GM19025 (cell line): Measurements from ENCODE around the gene ZNF227.
"Not testable (repeated sequence)": the region's sequence is repeated elsewhere in the genome, so short reads cannot be mapped to it uniquely, and the experiment has no call there.

Source experiments
- ATAC-seq: cut with Tn5 transposase; IDR thresholded peaks from one replicate; pipeline ENCODE4 v1.9.1; 2021; ENCODE audit warnings: mild to moderate bottlenecking, low read depth, moderate library complexity; ENCODE audit not compliant: unreplicated experiment

The ZNF227 gene

DNA sequence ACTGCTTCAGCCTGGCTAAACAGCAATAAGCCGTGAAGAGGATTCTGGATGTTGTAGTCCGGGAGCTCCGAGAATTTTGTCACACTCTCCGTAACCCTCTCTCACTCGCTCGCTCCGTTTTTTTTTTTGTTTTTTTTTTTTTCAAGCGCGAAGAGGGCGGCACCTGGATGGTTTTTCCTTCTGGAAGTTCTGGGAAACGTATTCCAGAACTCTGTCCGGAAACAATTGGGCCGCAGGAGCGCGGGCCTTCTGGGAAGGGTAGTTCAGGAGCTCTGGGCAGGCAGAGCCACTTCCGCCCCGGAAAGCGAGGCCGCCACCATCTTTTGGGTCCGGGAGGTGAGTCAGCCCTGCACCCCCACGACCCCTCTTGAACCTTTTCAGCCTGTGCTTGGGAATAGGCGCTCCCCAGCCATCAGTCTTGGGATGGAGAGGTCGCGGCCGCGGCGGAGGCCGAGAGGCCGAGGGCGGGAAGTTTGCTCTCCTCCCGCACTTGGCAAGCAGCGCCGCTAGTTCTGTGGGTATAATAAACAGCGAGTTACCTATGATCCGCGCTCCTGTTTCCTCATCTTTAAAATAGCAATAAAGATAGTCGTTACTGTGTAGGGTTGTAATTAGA, at the start of gene ZNF227:
TSS of gene ZNF227 (plus strand) at position 283 of the 616 bp plus-strand sequence. CDS start 5,261 bp downstream, outside the sequence.
- ATAC-seq: peak; percentile 78

DNA sequence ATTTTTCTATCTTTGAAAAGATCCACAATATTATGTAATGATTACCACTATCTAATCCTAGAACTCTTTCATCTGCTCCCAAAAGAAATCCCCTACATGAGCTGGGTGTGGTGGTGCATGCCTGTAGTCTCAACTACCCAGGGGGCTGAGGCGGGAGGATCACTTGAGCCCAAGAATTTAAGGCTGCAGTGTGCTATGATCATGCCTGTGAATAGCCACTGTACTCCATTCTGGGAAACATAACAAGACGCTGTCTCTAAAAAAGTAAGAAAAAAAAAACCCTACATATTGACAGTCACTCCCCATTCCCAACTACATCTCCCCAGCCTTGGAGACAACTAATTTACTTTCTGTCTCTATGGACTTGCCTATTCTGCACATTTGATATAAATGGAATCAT, 48.5 kb upstream of the ZNF227 start:
- no peak for ATAC-seq

DNA sequence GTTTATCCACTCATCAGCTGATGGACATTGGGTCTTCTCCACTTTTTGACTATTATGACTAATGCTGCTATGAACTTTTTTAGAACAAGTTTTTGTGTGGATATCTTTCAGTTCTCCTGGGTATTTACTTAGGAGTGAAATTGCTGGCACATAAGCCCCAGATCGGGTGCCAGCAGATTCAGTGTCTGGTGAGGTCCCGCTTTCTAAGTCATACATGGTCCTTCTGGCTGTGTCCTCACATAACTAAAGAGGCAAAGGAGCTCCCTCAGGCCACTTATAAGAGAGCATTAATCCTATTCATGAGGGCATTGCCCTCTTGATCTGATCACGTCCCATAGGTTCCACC, 48.0 kb upstream of the ZNF227 start:
- peak; percentile 10 for ATAC-seq

DNA sequence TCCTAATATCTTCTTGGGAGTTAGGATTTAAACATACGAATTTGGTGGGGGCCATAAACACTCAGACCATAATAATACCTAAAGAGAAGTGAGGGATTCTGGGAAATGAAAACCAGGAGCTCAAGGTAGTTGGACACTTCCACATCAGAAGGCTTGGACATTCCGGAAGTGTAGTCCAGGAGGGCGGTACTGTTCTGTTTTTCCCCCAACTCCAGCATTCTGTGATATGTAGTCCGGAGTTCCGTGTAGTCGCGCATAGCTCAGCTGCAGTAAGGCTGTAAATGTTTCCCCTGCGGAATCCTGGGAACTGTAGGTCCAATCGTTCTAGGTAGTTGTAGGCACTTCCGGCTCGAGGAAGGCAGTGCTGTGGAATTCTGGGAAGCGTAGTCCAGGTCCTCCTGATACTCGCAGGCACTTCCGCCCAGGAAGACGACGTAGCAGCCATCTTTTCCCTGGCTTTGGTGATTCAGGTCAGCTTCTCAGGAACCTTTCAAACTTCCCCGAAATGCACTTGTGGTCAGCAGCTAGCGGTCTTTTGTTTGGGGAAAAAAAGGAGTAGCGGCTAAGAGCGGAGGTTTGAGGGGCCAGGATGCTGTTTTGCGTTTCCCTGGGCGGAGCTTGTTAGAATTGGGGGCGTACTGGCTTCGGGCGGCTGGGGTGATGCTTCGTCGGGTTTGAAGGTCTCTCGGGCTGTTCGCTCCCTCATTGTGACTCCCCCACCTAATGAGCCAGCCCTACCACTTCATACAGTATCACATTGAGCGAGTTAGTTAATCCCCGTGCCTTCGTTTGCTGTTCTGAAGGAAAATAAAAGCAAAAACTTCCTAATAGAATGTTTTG, 47.4 kb upstream of the ZNF227 start, which contains the start of gene ZNF226:
TSS of gene ZNF226 (plus strand) at position 428 of the 840 bp plus-strand sequence. CDS start 4,981 bp downstream, outside the sequence.
- peak; percentile 84 for ATAC-seq

DNA sequence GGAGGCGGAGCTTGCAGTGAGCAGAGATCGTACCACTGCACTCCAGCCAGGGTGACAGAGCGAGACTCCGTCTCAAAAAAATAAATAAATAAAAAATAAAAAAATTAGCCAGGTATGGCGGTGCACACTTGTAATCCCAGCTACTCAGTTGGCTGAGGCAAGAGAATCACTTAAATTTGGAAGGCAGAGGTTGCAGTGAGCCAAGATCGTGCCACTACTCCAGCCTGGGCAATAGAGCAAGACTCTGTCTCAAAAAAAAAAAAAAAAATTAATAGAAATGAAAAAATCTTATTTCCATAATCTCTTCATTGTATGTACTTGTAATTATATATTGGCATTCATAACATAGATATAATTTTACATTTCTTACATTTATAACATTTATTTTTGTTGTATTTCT, 41.7 kb upstream of the ZNF227 start:
- not testable (repeated sequence) for ATAC-seq

DNA sequence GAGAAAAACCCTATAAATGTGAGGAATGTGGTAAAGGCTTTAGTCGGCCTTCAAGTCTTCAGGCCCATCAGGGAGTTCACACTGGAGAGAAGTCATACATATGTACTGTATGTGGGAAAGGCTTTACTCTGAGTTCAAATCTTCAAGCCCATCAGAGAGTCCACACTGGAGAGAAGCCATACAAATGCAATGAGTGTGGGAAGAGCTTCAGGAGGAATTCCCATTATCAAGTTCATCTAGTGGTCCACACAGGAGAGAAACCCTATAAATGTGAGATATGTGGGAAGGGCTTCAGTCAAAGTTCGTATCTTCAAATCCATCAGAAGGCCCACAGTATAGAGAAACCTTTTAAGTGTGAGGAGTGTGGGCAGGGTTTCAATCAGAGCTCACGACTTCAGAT, 35.7 kb upstream of the ZNF227 start:
- no peak for ATAC-seq

DNA sequence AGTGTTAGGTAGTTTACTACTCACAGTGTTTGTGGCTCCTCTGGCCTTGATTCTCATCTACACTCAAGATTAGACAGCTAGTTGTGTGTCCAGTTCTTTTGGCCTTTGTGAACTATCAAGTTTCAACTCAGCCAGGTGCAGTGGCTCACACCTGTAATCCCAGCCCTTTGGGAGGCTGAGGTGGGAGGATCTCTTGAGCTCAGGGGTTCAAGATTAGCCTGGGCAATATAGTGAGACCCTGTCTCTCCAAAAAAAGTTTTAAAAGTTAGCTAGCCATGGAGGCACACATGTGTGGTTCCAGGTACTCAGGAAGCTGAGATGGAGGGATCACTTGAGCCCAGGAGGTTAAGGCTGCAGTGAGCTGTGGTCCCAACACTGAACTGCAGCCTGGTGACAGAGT, 31.4 kb upstream of the ZNF227 start:
- ATAC-seq: no peak

DNA sequence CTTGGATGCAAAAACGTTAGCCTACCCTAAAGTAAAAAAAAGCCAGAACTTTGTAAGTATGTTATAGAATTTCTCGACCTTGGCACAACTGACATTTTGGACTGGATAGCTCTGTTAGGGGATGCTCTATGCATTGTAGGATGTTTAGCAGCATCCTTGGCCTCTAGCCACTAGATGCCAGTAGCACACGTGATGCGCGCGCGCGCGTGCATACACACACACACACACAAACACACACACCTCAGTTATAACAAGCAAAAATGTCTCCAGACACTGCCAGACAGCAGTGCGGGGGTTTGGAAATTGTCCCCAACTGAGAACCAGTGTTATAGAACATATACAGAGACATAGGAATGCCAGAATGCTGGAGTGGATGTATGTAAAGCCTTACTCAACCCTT, 30.2 kb upstream of the ZNF227 start:
- ATAC-seq: no peak

DNA sequence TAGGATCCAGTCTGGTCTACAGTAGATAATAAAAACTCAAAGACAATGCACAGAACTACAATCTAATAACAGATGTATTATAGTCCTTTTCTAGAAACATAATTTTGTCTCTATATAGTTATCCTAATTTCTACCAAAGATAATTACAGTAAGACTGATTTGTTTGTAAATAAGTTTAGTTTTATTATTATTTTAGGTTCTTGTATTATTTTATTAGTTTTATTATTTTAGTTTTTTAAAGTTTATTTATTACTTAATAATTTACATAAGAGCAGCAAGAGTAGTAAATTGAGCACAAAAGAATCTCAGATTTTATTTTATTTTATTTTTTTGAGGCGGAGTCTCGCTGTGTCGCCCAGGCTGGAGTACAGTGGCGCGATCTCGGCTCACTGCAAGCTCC, 22.3 kb upstream of the ZNF227 start:
- ATAC-seq: no peak

DNA sequence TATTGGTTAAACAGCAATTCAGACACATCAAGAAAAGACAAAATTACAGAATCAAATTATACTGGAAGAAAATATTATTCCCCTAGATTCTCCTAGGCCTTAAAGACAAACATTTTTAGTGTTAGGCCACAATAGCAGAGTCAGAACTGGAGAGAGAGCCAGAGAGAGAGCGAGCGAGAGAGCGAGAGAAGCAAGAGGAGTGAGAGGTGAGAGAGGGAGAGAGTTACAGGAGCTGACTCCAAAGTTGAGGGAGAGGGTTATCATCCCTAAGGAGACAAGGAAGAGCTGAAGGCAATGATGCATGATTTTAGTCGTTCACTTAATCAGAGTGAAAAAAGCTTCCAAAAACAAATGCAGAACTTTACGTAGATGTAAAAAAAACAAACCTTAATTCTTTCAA, 20.2 kb upstream of the ZNF227 start:
- ATAC-seq: no peak

DNA sequence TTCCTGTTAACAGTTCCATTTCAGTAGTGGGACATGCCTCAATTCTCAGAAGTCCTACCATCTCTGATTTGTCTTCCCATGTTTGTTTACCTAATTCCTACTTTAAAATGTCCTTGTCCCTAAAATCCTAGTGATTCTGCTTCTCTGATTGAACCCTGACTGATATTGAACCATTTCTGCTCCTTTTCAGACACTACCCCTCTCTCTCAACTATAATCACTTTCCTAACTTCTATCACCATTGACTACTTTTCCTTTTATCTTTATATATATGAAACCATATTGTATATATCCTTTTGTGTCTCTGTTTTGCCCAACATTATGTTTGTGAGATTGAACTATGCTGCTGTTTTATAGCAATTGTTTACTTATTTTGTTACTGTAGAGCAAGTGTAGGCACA, 15.6 kb upstream of the ZNF227 start:
- ATAC-seq: no peak

DNA sequence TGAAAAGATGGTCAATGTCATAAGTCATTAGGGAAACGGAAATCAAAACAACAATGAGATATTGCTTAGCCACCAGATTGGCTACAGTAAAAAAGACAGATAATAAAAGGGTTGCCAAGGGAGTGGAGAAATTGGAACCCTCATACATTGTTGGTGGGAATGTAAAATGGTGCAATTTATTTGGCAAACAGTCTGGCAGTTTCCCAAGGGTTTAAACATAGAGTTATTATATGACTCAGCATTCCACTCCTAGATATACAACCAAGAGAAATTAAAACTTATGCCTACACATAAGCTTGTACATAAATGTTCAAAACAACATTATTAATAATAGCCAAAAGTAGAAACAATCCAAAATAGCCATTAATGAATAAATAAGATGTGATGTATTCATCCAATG, 9.9 kb upstream of the ZNF227 start:
- ATAC-seq: no peak

DNA sequence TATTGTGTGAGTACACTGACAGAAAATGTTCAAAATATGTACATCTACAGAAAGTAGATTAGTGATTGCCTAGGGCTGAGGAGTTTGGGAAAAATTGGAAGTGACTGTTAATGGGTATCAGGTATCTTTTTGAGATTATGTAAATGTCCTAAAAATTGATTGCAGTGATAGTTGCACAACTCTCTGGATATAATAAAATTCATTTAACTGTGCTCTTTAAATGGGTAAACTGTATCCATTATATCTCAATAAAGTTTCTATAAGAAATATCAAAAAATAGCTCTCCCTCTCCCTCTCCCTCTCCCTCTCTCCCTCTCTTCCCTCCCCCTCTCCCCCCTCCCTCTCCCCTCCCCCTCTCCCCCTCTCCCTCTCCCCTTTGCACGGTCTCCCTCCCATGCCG, 9.4 kb upstream of the ZNF227 start:
- no peak for ATAC-seq

DNA sequence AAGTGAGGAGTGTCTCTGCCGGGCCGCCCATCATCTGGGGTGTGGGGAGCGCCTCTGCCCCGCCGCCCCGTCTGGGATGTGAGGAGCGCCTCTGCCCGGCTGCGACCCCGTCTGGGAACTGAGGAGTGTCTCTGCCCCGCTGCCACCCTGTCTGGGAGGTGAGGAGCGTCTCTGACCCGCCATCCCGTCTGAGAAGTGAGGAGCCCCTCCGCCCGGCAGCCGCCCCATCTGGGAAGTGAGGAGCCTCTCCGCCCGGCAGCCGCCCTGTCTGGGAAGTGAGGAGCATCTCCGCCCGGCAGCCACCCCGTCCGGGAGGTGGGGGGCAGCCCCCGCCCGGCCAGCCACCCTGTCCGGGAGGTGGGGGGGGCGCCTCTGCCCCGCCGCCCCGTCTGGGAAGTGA, 8.5 kb upstream of the ZNF227 start:
- ATAC-seq: not testable (repeated sequence)

DNA sequence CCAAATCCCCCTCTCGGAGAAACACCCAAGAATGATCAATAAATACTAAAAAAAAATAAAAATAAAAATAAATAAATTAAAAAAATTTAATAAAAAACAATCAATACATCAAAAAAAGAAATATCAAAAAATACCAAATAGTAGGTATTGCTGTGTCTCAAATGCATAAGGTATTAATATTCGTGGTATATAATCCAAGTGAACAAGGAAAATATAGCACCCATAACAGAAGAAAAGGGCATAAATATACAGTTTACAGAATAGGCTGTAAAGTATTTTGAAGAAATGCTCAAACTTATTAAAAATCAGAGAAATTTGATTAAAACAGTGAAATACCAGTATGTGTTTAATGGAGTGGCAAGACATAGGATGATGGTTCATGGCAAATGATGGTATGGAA, 7.6 kb upstream of the ZNF227 start:
- ATAC-seq: no peak

DNA sequence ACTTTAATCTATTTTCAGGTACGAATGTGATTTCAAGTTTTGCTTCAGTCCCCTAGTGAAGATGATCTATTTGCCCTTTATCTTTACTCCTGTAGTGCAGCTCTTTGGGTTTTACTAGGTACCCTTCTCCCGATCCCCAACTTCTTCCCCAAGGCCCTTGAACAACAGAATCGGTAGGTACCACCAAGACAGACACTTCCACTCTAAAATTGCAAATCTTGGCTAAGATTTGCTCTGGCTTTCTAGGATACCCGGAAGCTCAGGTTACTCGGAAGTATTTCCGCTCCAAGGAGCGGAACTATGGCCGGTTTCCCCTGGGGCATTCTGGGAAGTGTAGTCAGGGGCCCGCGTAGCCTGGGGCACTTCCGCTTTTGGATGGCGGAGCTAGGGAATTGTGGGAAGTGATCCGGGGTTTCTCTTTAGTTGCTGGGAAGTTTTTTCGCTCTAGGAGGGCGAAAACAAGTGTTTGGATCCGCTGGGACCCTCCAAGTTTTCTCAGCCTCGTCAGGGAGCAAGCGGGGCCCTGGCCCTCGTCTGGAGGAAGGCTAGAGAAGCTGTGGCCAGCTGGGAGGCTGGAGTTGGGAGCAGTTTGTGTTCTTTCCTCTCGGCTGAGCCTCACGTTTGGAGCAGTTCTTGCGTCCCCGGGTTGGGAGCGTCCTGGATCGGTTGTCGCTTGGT, 5.1 kb upstream of the ZNF227 start:
- peak; percentile 85 for ATAC-seq

DNA sequence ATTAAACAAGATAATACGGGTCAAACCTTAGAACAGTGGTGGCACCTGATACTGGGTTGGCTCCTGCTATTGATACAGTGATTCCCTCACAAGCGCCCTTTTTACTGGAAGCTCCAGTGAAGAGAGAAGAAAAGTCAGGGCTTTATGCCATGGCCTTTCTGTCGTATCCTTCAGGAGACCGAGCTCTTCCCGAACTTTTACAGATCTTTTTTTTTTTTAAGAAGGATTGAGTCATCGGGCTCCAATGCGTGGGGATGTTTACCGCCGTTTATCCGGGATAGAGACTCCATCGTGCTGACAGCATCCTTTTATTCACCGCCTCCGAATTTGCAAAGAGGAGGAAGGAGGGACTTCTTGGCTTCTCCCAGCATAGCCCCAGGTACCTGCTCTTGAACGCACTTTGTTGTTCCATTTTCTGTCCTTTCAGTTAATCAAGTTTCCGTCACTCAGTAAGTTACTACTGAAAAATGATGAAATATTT, 574 bp downstream of the ZNF227 start:
- no peak for ATAC-seq

DNA sequence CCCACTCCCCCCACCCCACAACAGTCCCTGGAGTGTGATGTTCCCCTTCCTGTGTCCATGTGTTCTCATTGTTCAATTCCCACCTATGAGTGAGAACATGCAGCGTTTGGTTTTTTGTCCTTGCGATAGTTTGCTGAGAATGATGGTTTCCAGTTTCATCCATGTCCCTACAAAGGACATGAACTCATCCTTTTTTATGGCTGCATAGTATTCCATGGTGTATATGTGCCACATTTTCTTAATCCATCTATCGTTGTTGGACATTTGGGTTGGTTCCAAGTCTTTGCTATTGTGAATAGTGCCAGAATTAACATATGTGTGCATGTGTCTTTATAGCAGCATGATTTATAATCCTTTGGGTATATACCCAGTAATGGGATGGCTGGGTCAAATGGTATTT, 7.6 kb downstream of the ZNF227 start:
- not testable (repeated sequence) for ATAC-seq

DNA sequence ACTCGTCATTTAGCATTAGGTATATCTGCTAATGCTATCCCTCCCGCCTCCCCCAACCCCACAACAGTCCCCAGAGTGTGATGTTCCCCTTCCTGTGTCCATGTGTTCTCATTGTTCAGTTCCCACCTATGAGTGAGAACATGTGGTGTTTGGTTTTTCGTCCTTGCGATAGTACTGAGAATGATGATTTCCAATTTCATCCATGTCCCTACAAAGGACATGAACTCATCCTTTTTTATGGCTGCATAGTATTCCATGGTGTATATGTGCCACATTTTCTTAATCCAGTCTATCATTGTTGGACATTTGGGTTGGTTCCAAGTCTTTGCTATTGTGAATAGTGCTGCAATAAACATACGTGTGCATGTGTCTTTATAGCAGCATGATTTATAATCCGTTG, 8.4 kb downstream of the ZNF227 start:
- ATAC-seq: not testable (repeated sequence)

DNA sequence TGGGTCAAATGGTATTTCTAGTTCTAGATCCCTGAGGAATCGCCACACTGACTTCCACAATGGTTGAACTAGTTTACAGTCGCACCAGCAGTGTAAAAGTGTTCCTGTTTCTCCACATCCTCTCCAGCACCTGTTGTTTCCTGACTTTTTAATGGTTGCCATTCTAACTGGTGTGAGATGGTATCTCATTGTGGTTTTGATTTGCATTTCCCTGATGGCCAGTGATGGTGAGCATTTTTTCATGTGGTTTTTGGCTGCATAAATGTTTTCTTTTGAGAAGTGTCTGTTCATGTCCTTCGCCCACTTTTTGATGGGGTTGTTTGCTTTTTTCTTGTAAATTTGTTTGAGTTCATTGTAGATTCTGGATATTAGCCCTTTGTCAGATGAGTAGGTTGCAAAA, 9.0 kb downstream of the ZNF227 start:
- ATAC-seq: not testable (repeated sequence)

DNA sequence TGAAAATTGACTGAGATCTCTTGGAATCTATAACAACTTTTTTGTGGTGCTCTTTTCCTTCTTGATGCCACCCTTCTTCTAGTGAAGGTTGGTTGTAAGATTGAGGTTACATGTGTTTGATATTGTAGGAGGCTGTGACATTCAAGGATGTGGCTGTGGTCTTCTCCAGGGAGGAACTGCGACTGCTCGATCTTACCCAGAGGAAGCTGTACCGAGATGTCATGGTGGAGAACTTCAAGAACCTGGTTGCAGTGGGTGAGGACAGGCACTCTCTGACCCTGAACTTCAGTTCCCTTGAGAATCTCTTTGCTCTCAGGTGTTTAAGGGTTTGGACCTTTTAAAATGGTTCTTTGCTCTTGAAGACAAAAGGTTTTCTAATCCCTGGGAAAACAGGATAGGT, 16.0 kb downstream of the ZNF227 start:
- no peak for ATAC-seq
